Measurements from ENCODE around the gene PLEKHH1.
A peak's percentile ranks its signal among the peaks of the same experiment; 100 is the strongest.

Gene PLEKHH1

DNA sequence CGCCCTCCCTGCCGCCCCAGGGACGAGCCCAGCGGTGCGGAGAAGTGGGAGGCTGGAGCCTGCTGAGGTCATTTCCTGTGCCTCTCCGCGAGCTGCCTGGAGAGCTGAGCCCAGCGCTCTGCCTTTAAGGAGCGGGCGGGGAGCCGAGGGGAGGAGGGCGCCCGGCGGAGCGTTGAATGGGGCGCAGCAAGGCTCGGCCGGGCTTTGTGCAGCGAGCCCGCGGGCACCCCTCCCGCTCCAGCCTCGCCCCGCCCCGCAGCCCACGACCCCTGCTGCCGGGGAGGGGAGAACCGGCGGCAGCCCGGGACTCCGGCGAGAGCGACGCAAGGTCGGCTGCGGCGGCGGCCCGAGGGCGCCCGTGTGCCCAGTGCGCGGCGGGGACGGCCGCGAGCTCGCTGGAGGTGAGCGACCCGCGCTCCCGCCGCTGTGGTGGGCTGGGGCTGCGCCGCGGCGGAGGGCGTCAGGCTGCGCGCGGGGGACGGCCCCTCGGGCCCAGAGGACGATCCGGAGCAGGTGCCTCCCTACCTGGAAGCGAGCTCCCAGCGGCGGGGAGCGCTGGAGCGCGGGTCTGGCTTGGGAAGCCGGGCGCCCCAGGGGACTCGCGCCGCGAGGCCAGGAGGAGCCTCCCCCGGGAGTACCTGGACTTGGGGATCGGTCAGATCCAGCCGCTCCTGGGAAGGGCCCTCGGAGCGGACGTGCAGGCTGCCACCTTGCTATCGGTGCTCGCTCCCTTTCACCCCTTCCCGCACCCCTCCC, at the start of gene PLEKHH1:
PLEKHH1 (plus strand) TSS at position 293 of the 756 bp plus-strand sequence. CDS start 8,578 bp downstream, outside the sequence.
- peak; percentile 58 for DNase-seq

DNA sequence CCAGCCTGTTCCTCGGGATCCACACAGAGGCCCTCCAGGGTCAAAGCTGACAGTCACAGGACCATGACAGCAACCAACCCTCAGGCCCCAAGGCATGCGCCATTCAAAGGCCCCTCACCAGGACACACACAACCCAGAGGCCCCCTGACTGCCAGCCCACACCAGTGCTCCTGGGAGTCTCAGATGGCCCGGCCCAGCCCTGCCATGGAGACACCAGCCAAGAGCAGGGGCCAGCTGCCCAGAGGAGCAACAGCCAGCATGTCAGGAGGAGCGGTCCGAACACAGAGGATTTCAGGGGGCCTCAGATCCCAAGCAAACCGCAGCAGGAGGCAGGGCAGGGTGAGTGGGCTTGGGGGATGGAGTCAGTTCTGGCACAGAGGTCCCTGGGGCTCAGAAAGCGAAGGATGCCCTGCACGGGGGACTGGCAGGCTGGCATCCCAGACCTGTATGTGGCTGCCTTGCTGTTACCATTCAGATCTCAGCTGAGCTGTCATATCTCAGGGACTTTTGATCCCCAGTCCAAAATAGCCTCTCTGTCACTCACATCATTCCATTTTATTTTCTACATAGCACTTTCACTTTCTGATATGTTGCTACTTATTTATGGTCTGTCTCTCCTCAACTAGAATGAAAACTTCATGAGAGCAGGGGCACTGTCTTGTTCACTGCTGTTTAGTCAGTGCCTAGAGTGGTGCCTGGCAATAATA, 49.4 kb upstream of the PLEKHH1 start:
- DNase-seq = no peak

DNA sequence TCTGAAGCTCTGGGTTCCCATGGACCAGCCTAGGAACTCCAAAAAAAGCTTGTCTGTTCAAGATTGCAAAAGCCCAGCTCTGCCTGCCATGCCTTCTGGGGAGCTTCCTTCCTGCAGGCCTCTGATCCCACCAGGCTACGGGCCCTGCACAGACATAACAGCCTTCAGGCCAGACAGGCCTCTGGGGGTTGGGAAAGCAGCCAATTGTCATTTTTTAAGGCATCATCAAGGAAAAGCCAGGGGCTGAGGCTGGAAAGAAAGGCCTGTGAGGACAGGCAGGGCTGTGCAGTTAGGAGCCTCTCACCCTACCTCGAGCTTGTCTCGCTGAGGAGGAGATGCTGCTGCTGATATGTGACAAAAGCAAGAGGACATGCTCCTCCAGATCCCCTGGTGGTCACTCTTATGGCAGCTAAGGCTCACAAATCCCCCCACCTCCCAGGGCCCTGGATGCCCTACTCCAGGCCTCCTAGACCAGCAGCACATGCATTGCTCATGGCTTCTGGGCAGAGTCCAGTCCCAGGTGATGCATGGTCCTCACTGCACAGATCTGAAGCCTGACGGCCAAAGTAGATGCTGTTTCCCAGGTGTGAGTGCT, 47.5 kb upstream of the PLEKHH1 start:
- DNase-seq = no peak

DNA sequence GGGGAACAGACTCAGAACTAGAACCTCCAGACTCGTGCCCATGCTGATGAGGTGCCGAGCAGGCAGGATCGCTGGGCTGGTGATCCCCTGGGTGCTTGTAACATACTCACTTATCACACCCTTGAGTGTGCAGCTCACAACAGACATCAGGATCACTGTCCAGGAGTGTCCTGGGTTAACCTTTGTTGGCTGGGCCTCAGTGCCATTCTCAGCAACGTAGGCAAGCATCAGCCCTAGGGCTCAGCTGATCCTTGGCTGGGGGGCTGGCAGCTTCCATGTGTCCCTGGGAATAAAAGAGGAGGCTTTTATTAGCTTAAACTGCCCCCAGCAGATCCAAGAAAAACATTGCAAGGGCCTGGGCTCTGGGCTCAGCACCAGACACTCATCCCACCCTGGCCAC, 46.2 kb upstream of the PLEKHH1 start:
- no peak for DNase-seq

DNA sequence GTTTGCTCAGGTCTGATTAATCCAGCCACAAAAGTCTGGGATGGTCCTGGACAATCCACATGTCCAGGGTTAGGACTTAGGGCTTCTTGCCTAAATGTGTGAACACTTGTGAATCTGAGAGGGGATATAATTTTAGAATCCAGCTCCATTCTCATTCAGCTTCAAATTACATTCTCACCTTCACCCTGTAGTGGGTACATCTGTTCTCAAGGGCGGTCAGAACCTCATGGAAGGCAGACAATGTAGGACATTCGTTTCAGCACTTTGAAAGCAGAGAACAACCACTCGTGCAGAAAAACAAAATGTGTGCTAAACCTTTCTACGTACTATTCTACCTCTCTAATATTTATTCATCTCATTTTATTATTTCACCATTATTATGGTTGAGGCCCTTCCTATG, 45.8 kb upstream of the PLEKHH1 start:
- DNase-seq = no peak

DNA sequence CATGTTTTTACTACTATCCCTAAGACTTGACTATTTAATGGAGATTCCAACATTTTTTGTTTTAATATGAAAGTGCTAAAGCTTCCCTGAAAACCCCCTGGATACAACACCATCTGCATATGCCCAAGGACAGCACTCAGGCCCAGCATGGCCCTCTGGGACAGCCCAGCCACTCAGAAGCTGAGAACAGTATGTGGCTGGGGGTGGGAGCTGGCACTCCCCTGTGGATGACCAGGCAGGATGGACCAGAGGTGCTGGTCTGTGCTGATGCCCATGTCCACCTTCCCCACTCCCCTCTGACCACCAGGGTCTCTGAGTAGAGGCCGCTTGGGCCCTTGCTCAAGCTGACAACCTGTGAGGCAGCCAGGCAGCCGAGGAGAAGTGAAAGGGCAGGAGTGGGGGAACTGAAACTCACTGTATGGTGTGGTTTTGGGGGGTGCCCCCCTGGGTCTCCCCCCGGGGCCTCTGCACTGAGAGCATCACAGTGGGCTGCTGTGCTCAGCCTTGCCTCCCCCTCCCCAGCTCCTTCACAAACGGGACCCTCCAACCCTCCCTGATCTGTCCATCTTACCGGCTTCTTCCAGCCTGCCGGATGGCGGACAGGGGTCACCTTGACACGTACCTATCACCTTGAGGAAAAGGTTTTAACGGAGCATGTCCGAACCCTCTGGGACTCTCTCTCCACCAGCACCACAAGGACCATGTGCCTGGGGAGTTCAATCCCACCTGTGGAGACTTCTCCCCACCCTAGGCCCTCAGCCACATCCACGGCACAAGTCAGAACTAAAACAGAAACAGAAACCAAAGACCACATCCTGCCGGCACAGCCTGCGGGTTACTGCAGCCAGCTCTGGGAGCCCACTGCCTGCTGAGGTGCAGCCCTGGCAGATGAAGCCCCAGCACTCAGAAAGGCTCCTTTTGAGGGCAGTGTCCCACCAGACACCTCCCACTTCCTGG, 44.9 kb upstream of the PLEKHH1 start, which contains the start of gene TMEM229B:
TMEM229B (minus strand) TSS at position 785 of the 957 bp plus-strand sequence. CDS start 14,798 bp downstream, outside the sequence.
- DNase-seq = no peak

DNA sequence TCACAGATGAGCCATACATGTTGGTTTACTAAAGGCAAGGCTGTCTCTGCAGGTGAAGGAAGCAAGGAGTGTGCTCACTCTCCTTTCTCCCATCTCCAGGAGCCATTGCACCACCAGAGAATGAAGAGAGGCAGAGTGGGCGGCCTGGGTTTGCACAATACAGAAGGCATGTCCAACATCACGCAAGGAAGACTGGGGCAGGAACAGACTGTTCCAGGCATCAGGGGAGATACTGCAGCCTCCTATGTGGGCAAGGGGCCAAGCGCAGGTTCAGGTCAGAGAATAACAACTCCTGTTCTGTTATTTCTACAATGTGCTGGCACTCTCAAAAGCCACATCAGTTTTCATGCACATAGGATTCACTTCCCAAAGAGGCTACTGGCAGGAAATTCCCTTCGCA, 42.9 kb upstream of the PLEKHH1 start:
- no peak for DNase-seq

DNA sequence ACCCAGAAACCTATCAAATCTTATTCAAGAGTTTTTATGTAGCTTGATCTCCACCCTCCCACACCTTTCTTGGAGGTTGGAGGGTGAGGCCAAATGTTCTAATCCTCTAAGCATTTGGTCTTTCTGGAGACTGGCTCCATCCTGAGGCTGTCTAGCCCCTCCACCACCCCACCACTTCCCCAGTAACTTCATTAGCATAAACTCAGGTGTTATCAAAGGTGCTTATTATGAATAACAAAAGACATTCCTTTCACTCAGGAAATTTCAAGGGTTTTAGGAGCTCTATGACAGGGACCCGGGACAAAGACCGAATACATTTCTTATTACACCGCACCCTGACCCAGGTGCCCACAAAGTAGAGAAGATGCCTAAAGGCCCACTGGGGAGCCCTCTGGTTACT, 41.8 kb upstream of the PLEKHH1 start:
- no peak for DNase-seq

DNA sequence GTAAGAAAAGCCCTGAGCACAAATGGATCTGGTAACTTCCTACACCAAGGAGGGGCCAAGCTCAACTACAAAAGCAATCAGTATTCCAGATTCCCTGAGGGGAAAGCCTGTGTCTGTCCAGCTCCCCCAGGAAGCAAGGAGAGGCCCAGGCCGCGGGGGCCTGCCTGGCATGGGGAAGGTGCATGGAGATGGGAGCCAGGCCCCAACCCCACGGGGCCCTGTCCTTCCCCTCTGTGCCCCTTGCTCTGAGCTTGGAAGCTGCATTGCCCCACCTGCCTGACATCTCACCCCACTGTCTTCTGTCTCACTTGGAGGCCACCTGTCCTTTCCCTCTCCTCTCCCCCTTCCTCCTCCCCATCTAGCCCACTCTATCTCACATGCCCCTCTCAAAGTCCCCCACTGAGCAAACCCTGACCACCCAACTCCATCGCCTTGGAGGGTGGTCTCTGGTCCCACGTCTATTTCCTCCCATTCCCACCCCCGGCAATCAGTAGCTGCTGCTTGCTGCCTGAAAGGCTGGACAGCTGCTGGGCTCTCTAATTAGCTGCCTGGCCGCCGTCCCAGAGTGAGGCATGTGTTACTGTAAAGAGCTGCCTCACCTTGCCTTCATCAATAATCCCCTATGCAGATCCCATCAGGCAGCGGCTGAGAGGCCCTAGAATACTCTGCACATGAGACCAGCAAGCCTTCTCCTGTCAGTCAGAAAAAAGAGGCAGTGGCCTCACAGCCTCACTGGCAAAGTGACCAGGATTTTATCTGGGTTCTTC, 41.2 kb upstream of the PLEKHH1 start:
- DNase-seq = no peak

DNA sequence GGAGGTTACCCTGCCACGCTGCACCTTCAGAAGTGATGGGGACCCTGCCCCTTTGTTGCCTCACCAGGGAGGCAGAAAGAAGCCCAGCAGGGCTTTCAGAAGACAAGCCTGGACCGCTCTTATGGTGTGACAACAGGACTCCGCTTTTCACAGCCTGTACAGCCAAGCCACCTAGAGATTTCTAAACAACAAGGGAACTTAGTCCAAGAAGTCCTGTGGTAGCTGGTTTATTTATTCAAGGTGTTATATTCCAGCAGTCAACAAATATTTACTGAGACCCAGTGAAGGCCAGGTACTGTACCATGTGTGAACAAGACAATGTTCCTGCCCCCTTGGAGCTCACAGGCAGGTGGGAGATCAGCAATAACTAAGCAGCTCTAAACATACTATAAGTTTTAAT, 40.6 kb upstream of the PLEKHH1 start:
- DNase-seq = no peak

DNA sequence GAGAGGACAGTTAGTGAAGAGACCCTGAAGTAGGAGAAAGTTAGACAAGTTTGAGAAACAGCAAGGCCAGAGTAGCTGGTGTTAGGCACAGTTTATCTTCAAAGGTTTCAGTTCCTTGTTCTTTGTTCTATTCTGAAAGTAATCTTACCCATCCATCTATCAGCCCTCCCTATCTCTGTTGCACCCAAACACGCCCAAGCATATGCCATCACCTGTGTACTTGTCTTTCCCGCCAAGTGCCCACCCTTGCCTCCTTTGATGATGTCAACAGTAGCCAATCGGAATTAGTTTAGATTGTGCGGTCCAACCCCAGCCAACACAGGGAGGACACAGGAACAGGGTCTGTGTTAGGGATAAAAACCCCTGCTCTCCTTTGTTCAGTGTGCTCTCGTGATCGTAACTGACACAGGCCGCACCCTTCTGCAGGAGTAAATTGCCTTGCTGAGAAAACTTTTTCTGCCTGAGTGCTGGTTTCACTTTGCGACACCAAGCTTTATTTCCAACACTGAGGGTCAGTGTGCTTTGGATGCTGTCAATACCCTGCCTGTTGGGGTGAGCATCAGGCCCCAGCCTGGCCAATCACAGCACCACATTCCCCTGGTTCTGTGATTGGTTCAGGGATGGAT, 39.9 kb upstream of the PLEKHH1 start:
- no peak for DNase-seq

DNA sequence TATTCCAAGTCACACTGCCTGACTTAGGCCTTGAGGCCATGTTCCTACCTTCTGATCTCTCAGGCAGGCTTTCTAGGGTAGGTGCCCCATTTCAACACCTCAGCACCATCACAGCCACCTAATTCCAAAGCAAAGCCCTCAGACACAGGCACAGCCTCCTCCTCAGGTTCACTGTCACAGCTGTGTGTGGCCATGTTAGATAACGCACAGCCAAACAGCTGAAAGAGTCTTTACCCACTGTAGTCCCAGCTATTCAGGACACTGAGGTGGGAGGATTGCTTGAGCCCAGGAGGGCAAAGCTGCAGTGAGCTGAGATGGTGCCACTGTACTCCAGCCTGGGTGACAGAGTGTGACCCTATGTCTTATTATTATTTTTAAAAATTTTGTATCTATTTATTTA, 37.3 kb upstream of the PLEKHH1 start:
- no peak for DNase-seq

DNA sequence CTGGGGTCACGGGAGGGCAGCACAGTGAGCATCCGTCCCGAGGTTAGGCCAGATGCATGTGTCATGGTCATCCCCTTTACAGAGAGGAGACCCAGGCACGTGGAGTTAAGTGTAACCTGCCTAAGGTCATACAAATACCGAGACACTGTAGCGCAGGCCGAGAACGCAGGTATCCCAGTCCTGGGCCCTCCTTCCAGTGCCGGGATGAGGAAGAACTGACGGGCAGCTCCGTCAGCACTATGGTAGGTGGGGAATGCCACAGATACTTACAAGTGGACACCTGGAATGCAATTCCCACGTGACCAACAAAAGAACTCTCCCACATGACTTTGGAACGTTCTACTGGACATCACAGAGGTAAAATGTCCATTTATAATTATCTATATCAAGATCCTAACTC, 35.9 kb upstream of the PLEKHH1 start:
- DNase-seq = no peak

DNA sequence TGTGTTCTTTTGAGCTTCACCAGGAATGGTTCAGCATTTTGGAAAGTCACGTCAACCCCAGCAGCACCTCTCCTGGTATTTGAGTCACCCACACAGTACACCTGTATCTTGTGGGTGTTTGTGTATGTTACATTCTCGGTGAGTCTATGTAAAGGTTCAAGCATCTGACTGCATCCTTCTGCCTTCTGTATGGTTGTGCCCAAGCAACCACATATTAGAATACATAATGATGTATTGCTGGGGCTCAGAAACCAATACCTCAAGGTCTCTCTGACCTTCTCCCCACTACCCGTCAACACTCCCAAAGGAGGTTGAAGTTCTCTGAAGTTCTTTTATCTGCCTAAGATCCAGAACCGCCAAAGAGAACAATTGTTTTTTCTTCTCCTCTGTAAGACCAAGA, 35.4 kb upstream of the PLEKHH1 start:
- no peak for DNase-seq

DNA sequence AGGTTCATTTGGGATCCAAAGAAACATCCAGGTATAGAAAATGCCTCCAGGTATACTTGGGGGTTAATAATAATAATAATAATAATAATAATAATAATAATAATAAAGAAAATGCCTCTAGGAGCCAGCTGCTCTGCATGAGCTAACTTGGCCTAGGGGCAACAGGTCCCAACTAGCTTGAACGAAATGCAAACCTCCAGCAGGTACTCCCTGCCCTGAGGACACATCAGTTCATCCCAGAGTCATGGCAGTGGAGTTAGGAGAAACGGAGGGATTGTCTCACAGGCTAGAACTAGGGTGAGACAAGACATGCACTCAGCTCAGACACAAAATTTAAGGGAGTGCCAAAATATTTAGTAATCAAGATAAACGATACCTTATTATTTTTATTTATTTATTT, 32.1 kb upstream of the PLEKHH1 start:
- no peak for DNase-seq

DNA sequence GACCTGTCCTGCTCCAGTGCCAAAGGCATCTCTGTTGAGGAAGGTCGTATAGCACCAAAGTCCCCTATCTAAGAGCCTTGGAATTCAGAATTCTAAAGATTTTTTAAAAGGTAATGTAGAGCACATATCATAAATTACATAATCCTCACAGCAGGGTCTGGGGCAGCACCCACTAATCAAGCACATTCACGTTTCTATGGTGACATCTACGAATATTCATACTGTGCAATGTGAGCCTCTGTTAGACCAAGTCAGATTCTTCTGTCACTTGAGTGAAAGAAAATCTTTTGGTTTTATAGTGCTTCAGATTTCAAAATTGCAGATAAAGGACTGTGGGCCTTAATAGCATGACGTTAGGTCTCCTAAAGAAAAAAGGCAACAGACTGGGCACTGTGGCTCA, 31.4 kb upstream of the PLEKHH1 start:
- DNase-seq = no peak

DNA sequence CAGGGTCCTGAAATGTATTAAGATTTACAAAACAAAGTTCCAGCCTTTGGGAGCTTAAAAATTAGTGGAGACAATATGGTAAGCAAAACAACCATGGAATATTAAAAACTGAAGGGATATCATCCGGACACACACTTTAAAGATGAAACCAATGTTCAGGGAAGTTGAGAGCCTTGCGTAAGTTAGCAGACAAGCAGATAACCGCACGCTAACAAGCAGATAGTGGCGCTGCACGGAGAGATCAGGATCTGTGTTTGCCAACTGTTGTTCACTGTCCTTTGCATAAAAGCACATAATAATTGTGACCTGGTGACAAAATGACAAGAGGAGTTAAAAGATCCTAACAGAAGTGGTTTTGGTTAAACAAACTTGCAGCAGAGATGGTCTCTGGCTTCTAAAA, 30.2 kb upstream of the PLEKHH1 start:
- DNase-seq = no peak

DNA sequence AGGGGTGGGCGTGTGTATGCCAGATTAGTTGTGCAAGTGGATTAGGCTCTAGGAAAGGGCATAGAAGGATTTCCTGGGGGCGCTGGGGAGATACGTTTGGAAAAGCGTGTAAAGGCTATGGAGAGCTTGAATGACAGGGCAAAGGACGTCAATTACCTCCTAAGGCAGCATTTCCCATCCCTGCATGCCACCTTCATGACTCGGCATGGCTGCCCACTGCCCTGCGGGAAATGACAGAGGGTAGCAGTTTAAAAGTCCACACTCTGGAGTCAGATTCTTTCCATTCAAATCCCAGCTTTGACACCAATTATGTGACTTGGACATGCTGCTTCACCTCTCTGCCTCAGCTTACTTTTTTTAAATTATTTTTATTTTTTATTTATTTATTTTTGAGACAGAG, 29.8 kb upstream of the PLEKHH1 start:
- no peak for DNase-seq

DNA sequence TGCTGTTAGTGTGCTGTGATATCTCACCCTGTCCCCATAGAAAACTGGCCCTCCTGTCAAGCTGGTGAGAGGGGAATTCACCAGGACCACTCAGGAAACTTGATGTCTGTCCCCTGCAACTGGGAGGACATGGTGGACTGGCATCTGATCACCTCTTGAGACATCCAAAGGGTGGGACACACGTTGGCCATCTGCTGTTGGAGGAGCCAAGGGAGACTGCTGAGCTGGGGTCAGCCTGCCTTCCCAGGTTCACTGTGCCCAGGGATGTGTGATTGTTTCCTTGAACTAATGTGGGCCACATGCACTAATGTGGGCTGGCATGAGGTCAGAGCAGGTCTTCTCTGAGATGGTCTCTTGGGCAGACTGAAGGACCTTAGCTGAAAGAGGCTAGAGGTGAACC, 27.8 kb upstream of the PLEKHH1 start:
- DNase-seq = no peak

DNA sequence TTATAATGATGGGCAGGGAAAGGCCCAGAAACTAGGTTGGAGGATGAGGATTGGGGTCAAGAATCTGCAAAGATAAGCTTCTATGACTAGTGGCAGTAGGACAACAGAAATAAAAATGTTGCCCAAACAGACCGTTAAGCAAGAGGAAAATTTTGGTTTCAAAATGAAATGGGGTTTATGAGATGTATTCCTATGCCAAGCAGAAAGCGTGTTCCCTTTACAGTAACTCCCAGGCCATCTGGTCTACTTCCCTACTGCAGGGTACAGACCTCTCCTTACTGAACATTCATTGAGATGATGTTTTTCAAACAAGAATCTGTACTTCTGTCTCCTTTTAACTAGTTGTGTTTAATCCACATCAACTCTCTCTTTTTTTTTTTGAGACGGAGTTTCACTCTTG, 24.1 kb upstream of the PLEKHH1 start:
- no peak for DNase-seq

DNA sequence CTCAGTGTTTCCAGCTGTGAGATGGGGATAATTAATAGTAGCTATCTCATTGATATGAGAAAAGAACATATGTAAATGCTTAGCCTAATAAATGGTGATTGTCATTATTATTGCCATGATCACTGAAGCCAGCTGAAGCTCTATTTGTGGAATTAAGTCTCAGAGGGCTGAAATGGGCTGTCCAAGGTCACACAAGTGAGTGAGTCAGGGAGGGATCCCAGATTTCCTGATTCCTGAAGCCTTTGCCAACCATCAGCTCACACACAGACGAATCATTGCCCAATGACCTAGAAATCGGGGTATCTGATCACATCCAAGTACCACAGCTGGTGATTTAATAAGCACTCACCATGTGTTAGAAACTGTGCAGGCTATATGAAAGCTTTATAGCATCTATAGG, 23.0 kb upstream of the PLEKHH1 start:
- no peak for DNase-seq

DNA sequence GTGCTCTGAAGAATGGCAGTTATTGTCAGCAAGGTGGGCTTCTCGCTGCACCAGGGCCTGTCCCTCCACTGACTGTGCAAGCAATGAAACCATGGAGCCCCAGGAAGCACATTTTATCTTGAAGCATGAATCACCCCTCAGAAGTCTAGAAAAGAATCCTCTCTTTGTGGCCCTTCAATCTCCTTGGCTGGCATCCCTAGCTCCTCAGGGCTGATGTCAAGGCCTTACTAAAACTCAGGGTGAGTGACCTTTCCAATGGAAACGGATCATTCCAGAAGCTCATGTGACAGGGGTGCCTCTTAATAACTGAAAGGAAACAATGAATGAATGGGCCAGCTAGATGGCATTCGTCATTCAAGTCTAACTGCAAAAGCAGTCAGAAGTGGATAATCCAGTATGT, 22.3 kb upstream of the PLEKHH1 start:
- DNase-seq = no peak
